Endothelial cell (in vitro differentiated cells): Measurements from ENCODE around the gene SLC38A8. TPM values are rescaled to one million over a fixed set of nuclear protein-coding genes. Genes with fewer than 3 reads are reported as not detected.

Source experiments
- DNase-seq: peaks from one replicate; pipeline ENCODE4 v3.0.0; 2021; ENCODE audit warnings: low spot score
- H3K27ac Mint-ChIP-seq: one replicate; pipeline ENCODE4 v1.8.0; 2021; ENCODE audit warnings: mixed read lengths, inconsistent platforms; ENCODE audit not compliant: unreplicated experiment
- H3K27me3 Mint-ChIP-seq: one replicate; pipeline ENCODE4 v1.8.0; 2021; ENCODE audit warnings: mild to moderate bottlenecking, moderate library complexity, mixed read lengths, inconsistent platforms; ENCODE audit not compliant: unreplicated experiment
- H3K36me3 Mint-ChIP-seq: one replicate; pipeline ENCODE4 v1.8.0; 2021; ENCODE audit warnings: mild to moderate bottlenecking, low read depth, mixed read lengths, inconsistent platforms; ENCODE audit not compliant: unreplicated experiment
- H3K4me1 Mint-ChIP-seq: one replicate; pipeline ENCODE4 v1.8.0; 2021; ENCODE audit warnings: mild to moderate bottlenecking, mixed read lengths, inconsistent platforms; ENCODE audit not compliant: unreplicated experiment
- H3K4me3 Mint-ChIP-seq: one replicate; pipeline ENCODE4 v1.8.0; 2021; ENCODE audit warnings: mild to moderate bottlenecking, mixed read lengths, inconsistent platforms; ENCODE audit not compliant: unreplicated experiment
- H3K9me3 Mint-ChIP-seq: one replicate; pipeline ENCODE4 v1.8.0; 2021; ENCODE audit warnings: mixed read lengths, inconsistent platforms; ENCODE audit not compliant: unreplicated experiment
- total RNA-seq: library from RNA; stranded (reverse); fragmentation: NEBNext Ultra II Directional; extraction: Animal tissue kit (Norgen Biotek cat#: 25700); gene quantifications from one replicate; pipeline ENCODE4 v1.2.1, GENCODE V29; 2021; ENCODE audit not compliant: unreplicated experiment
- TF ChIP-seq, protein P1 (sequence below): fragments of 200-600 bp; sonication (generic); IDR thresholded peaks from one replicate; pipeline ENCODE4 v1.5.0; 2021; ENCODE audit warnings: antibody characterized with exemption; ENCODE audit not compliant: unreplicated experiment

SLC38A8 gene
- total RNA-seq, 1 donor from 2014 or later: not detected

DNA sequence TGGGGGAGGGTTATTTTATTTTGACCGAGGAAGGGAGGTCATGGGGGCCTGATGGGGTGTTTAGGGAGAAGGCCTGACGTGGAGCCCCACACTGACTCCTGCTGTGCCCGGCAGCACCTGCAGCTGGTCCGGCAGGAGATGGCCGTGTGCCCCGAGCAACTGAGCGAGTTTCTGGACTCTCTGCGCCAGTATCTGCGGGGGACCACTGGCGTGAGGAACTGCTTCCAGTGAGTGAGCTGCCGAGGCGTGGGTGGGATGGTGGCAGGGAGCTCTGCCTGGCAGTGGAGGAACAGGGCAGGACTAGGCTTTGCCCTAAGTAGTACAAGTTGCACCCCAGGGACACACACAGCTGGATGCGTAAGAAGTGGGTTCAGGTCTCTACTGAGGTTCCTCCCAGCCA is 44.5 kb downstream of the SLC38A8 start:
- no peaks in the 10 kb centered on the region for H3K36me3 Mint-ChIP-seq
- TF ChIP-seq, protein P1, sequence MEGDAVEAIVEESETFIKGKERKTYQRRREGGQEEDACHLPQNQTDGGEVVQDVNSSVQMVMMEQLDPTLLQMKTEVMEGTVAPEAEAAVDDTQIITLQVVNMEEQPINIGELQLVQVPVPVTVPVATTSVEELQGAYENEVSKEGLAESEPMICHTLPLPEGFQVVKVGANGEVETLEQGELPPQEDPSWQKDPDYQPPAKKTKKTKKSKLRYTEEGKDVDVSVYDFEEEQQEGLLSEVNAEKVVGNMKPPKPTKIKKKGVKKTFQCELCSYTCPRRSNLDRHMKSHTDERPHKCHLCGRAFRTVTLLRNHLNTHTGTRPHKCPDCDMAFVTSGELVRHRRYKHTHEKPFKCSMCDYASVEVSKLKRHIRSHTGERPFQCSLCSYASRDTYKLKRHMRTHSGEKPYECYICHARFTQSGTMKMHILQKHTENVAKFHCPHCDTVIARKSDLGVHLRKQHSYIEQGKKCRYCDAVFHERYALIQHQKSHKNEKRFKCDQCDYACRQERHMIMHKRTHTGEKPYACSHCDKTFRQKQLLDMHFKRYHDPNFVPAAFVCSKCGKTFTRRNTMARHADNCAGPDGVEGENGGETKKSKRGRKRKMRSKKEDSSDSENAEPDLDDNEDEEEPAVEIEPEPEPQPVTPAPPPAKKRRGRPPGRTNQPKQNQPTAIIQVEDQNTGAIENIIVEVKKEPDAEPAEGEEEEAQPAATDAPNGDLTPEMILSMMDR: no peak
- no peaks in the 10 kb centered on the region for H3K9me3 Mint-ChIP-seq
- H3K4me1 Mint-ChIP-seq: no peaks in the 10 kb centered on the region
- DNase-seq: no peak
- no peak overlapping the region for H3K27ac Mint-ChIP-seq
- peaks cover 3% of the 10 kb centered on the region for H3K27me3 Mint-ChIP-seq
- H3K4me3 Mint-ChIP-seq: no peak overlapping the region

DNA sequence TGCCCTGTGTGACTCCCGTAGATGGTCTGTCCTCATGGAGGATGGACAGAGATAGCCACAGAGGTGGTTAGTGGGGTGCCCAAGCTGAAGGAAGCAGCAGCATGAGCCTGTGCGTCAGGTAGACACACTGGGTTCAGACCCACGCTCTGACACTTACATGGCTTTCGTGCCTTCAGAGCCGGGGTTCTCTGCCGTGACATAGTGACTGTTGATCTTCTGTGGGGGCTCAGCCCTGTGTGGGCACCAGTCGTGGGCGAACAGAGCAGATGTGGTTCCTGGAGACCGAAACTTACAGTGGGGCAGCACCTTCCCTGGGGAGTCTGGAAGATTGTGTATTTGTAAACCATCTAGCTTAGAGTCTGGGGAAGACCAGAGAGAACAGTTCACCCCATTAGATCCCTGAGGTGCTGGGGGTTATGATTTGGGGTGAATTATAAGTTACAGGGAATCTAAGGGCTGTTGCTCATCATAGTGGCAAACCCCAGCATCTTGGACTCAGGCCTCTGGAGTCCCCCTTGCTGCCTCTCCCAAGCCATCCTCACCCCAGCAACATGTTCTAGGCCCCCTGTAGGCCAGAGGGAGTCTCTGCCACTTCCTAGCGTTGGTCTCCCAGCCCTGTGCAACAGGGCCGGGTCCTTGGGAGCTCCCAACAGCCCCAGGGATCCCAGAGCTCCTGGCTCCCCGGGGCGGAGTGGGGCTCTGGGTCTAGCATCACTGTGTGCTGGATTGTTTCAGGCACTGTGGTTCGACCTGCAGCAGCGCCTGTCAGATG is 45.9 kb downstream of the SLC38A8 start:
- Mint-ChIP-seq H3K27me3 (peaks cover 3% of the 10 kb centered on the region), H3K36me3 (no peaks in the 10 kb centered on the region), H3K4me3 (no peak overlapping the region), H3K27ac (no peak overlapping the region), H3K9me3 (no peaks in the 10 kb centered on the region), H3K4me1 (no peaks in the 10 kb centered on the region)
- DNase-seq: no peak
- TF ChIP-seq, protein P1: no peak

DNA sequence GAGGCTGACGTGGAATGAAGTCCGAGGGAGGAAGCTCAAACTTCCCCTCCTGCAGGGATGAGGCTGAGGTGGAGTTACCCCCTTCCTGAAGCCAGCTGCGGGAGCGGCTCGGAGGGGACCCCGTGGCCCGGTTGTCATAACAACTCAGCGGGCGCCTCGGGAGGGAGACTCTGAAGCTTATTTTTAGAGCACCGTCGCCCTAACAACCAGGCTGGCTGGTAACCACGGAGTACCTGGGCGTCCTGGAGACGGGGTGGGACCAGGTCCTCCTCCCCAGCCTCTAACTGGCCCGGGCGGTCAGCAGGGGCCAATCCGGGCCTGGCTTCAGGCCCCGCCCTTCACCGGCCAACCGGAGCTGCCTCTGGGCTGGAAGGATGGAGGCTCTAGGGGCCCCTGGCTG is 46.8 kb downstream of the SLC38A8 start:
- peaks cover 3% of the 10 kb centered on the region for H3K27me3 Mint-ChIP-seq
- H3K27ac Mint-ChIP-seq: no peak overlapping the region
- no peak overlapping the region for H3K4me3 Mint-ChIP-seq
- TF ChIP-seq, protein P1: no peak
- DNase-seq: no peak
- H3K4me1 Mint-ChIP-seq: no peaks in the 10 kb centered on the region
- no peaks in the 10 kb centered on the region for H3K36me3 Mint-ChIP-seq
- H3K9me3 Mint-ChIP-seq: no peaks in the 10 kb centered on the region

DNA sequence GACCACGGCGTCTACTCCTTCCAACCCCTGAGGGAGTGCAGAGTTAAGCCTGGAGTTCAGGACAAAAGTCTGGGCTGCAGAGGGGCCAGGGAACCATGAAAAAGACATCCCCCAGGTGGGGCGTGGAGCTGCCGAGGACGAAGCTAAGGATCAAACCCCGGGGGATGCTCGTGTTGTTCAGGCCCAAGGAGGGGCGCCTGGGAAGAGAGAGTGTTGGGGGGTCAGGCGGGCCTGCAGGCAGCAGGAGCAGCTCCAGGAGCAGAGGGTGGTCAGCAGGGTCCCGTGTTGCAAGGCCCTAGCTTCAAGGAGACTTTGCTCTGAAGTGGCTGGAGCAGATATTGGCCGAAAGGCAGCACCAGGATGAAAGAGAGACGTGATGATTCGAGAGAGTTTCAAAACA is 47.9 kb downstream of the SLC38A8 start:
- H3K4me1 Mint-ChIP-seq: no peaks in the 10 kb centered on the region

DNA sequence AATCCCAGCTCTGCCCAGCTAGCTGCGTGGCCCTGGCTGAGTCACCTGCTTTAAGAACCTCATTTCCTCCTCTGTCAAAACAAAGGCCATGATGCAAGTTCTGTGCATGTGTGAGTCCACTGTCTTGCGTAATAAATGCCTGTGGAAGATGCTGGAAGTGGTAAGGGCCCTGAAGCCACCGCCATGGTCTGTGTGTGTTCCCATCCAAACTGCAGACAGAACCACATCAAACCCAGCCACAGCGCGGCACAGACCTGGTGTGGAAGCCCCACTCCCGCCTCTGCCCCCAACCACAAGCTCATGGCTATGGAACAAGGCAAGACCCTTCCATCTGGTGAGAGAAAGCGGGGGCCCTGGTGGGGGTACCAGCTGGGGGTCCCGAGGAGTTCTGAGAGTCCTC is 48.5 kb downstream of the SLC38A8 start:
- H3K4me3 Mint-ChIP-seq: no peak overlapping the region
- no peaks in the 10 kb centered on the region for H3K4me1 Mint-ChIP-seq
- H3K36me3 Mint-ChIP-seq: no peaks in the 10 kb centered on the region
- TF ChIP-seq, protein P1: no peak
- no peak overlapping the region for H3K27ac Mint-ChIP-seq
- no peaks in the 10 kb centered on the region for H3K9me3 Mint-ChIP-seq
- DNase-seq: no peak
- H3K27me3 Mint-ChIP-seq: peaks cover 3% of the 10 kb centered on the region

More for the DNA sequence above, 47.9 kb downstream of the SLC38A8 start:
- TF ChIP-seq, protein P1: no peak
- Mint-ChIP-seq H3K27ac (peak overlapping the region; percentile 22), H3K9me3 (no peaks in the 10 kb centered on the region), H3K36me3 (no peaks in the 10 kb centered on the region), H3K27me3 (peaks cover 3% of the 10 kb centered on the region), H3K4me3 (no peak overlapping the region)
- no peak for DNase-seq
